ENCODE results near the gene PBX1. TPM values are rescaled to one million over a fixed set of nuclear protein-coding genes. Genes with fewer than 3 reads are reported as not detected.

Gene PBX1
- total RNA-seq, 2 donors from 2014 or later = 50.5 to 53.1 TPM

DNA sequence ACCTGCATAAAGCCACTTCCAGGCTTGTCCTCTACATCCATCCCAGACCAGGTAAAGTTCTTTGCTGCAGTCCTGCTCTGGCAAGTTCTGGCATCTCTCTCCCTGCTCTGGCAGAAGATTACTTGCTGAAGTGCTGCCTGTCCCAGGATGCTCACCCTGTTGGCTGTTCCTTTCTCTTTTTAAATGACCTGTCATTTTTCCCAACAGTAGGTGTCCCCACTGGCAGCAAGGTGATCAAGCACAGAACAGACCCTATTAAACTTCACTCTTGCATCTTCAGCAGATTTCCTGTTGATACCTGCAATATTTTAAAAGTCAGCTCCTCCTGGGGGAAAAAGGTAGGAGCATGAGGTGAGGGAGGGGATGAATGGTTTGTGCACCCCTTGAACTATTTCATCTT lies 332.6 kb downstream of the PBX1 start:
- Histone ChIP-seq H3K36me3 (no peaks in the 10 kb centered on the region), H3K27ac (no peak overlapping the region), H3K4me1 (ENCODE audit: control insufficient read depth in 1 of 2, low read depth in 2 of 2) (no peaks in the 10 kb centered on the region), H3K4me3 (no peak overlapping the region), H3K27me3 (replicated peaks; ENCODE audit: insufficient read depth) (no peaks in the 10 kb centered on the region), H3K9me3 (no peaks in the 10 kb centered on the region)
- DNase-seq (ENCODE audit: low spot score) = no peak
- ATAC-seq (ENCODE audit: insufficient number of reproducible peaks, low FRiP score, low read depth) = no peak
- TF ChIP-seq, protein P1, sequence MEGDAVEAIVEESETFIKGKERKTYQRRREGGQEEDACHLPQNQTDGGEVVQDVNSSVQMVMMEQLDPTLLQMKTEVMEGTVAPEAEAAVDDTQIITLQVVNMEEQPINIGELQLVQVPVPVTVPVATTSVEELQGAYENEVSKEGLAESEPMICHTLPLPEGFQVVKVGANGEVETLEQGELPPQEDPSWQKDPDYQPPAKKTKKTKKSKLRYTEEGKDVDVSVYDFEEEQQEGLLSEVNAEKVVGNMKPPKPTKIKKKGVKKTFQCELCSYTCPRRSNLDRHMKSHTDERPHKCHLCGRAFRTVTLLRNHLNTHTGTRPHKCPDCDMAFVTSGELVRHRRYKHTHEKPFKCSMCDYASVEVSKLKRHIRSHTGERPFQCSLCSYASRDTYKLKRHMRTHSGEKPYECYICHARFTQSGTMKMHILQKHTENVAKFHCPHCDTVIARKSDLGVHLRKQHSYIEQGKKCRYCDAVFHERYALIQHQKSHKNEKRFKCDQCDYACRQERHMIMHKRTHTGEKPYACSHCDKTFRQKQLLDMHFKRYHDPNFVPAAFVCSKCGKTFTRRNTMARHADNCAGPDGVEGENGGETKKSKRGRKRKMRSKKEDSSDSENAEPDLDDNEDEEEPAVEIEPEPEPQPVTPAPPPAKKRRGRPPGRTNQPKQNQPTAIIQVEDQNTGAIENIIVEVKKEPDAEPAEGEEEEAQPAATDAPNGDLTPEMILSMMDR (IDR thresholded peaks at IDR 0.05) = no peak

- Histone ChIP-seq H3K9me3 (no peaks in the 10 kb centered on the region), H3K27me3 (replicated peaks; ENCODE audit: insufficient read depth) (no peaks in the 10 kb centered on the region), H3K4me3 (no peak overlapping the region), H3K27ac (no peak overlapping the region), H3K36me3 (no peaks in the 10 kb centered on the region), H3K4me1 (ENCODE audit: control insufficient read depth in 1 of 2, low read depth in 2 of 2) (no peaks in the 10 kb centered on the region)
- TF ChIP-seq, protein P1 (IDR thresholded peaks at IDR 0.05) = no peak
- DNase-seq (ENCODE audit: low spot score) (no peak), ATAC-seq (ENCODE audit: insufficient number of reproducible peaks, low FRiP score, low read depth) (no peak)
These were observed 336.3 kb downstream of the PBX1 start for GRCh38 chr1:164895026-164895912.

DNA sequence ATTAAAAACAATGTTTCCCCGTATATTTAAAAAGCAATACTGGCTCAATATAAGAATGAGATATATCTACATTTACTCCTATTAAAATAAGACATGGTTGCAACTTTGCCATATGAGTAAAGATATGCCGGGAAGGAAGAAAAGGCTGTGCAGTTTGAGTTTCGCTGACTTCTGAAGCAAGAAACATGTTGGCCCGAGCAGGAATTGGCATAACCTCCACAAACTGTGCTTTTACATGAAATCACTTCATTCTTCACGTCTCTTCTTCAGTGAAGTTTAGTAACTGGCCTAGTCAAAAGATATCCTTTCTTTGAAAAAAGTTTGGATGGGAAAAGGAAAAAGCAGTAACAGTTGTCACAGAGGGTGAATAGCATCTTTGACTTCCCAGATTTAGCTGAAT lies 342.0 kb downstream of the PBX1 start:
- H3K4me3 ChIP-seq = no peak overlapping the region
- no peak for ATAC-seq (ENCODE audit: insufficient number of reproducible peaks, low FRiP score, low read depth)

More for the DNA sequence above, 342.0 kb downstream of the PBX1 start:
- Histone ChIP-seq H3K36me3 (no peaks in the 10 kb centered on the region), H3K27ac (no peak overlapping the region), H3K9me3 (no peaks in the 10 kb centered on the region), H3K4me1 (ENCODE audit: control insufficient read depth in 1 of 2, low read depth in 2 of 2) (no peaks in the 10 kb centered on the region), H3K27me3 (replicated peaks; ENCODE audit: insufficient read depth) (no peaks in the 10 kb centered on the region)
- no peak for DNase-seq (ENCODE audit: low spot score)
- TF ChIP-seq, protein P1 (IDR thresholded peaks at IDR 0.05) = no peak
